ENCODE measurements around the gene AKAP8L.

GRCh38 chr19:15425321-15425950 lies 6.6 kb upstream of the AKAP8L start:
- TF ChIP-seq, protein P1, sequence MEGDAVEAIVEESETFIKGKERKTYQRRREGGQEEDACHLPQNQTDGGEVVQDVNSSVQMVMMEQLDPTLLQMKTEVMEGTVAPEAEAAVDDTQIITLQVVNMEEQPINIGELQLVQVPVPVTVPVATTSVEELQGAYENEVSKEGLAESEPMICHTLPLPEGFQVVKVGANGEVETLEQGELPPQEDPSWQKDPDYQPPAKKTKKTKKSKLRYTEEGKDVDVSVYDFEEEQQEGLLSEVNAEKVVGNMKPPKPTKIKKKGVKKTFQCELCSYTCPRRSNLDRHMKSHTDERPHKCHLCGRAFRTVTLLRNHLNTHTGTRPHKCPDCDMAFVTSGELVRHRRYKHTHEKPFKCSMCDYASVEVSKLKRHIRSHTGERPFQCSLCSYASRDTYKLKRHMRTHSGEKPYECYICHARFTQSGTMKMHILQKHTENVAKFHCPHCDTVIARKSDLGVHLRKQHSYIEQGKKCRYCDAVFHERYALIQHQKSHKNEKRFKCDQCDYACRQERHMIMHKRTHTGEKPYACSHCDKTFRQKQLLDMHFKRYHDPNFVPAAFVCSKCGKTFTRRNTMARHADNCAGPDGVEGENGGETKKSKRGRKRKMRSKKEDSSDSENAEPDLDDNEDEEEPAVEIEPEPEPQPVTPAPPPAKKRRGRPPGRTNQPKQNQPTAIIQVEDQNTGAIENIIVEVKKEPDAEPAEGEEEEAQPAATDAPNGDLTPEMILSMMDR (IDR thresholded peaks at IDR 0.05) = no peak
- TF ChIP-seq POLR2A (IDR thresholded peaks at IDR 0.05) = no peak
